ENCODE data around the gene MGST3. TPM values are rescaled to one million over a fixed set of nuclear protein-coding genes. Genes with fewer than 3 reads are reported as not detected.

The MGST3 gene
- total and polyA plus RNA-seq, 2 of the 4 experiments (the other 2 are of a cell fraction) = 159 to 213 TPM

- intact Hi-C loops (cut with micrococcal nuclease) = loop anchor here (1.0 to 10.0 kb wide), 5 partner anchors 189 to 478 kb away; no protein-coding TSS in a partner anchor
- no CpG with 5 or more reads among the region's 10 CpGs for WGBS, 2 experiments (ENCODE audit: extremely low coverage in 2 of 2, insufficient read length in 1 of 2)
These were observed 37.9 kb upstream of the MGST3 start for GRCh38 chr1:165592945-165593823.

More at GRCh38 chr1:165592945-165593823, 37.9 kb upstream of the MGST3 start:
- Histone ChIP-seq H4K5ac (ENCODE audit: low read depth, low read length) (no peak overlapping the region), H3K4me3 (ENCODE audit: insufficient read depth, low read depth, low read length) (no peak overlapping the region), H4K91ac (ENCODE audit: insufficient read depth, low read depth, low read length) (no peak overlapping the region), H2BK120ac (ENCODE audit: low read depth, low read length) (no peak overlapping the region), H2BK20ac (ENCODE audit: low read depth, low read length) (no peak overlapping the region), H3K4me2 (ENCODE audit: low read depth, low read length) (no peak overlapping the region), H2AK9ac (replicated peaks; ENCODE audit: low read depth, low read length, poor library complexity) (no peak overlapping the region), H3K4ac (ENCODE audit: low read depth, low read length) (no peak overlapping the region), H4K20me1 (ENCODE audit: insufficient read depth, low read length) (no peaks in the 10 kb centered on the region), H3K9me1 (ENCODE audit: insufficient read depth, low read length) (no peaks in the 10 kb centered on the region; the same call in 1 of the 2 replicates), H3K9ac (ENCODE audit: low read depth, low read length) (no peak overlapping the region), H3K79me1 (ENCODE audit: low read depth in 1 of 2, low read length in 2 of 2) (no peaks in the 10 kb centered on the region), H4K8ac (ENCODE audit: low read depth in 2 of 2, low read length in 2 of 2) (no peak overlapping the region), H3K23ac (ENCODE audit: low read depth, low read length) (no peak overlapping the region), H3K36me3 (ENCODE audit: control insufficient read depth, insufficient read depth, low read length) (no peaks in the 10 kb centered on the region), H2BK15ac (ENCODE audit: low read depth, low read length) (no peak overlapping the region), H2AFZ (replicated peaks; ENCODE audit: low read length, poor library complexity) (no peak overlapping the region), H3K56ac (ENCODE audit: extremely low read depth, insufficient read depth, low read length) (no peak overlapping the region), H3K18ac (ENCODE audit: low read depth, low read length) (no peak overlapping the region), H3K4me1 (ENCODE audit: control insufficient read depth, insufficient read depth, low read length) (peaks cover 2% of the 10 kb centered on the region; the same call in 1 of the 2 replicates), H3K27me3 (ENCODE audit: control insufficient read depth, insufficient read depth, low read length) (peaks cover 7% of the 10 kb centered on the region), H2BK5ac (ENCODE audit: low read depth, low read length, poor library complexity, severe bottlenecking) (no peak overlapping the region), H2AK5ac (ENCODE audit: low read depth, low read length) (no peak overlapping the region), H3K14ac (replicated peaks; ENCODE audit: low read depth, low read length) (no peak overlapping the region), H3K9me3 (ENCODE audit: control insufficient read depth, insufficient read depth, low read length) (no peaks in the 10 kb centered on the region), H3K27ac (ENCODE audit: insufficient read depth, low read length) (no peak overlapping the region)
- TF ChIP-seq CEBPB (IDR thresholded peaks at IDR 0.05; ENCODE audit: low read depth, low read length) = no peak
- peak; percentile 97 for TF ChIP-seq CTCF (conservative IDR thresholded peaks at IDR 0.05; ENCODE audit: low read depth, low read length)
- TF ChIP-seq NFE2L2 (IDR thresholded peaks at IDR 0.05; ENCODE audit: low read depth, low read length) = no peak
- TF ChIP-seq SMC3 (IDR thresholded peaks at IDR 0.05; ENCODE audit: low read depth, low read length) = peak; percentile 80
- peak; percentile 94 for TF ChIP-seq RAD21 (IDR thresholded peaks at IDR 0.05; ENCODE audit: low read length)
- dilution Hi-C loops (cut with HindIII; ENCODE audit: low sequenced_read_pairs, unreplicated experiment) = loop anchor here (25.0 kb wide), 1 partner anchor 206 kb away; no protein-coding TSS in a partner anchor
- POLR2A ChIA-PET (ENCODE audit: unreplicated experiment) = no interaction called here
- BruUV-seq (replicated peaks) = no TSS peak
- peak; percentile 76 for DNase-seq
- CTCF ChIA-PET = interaction anchor here (0.7 to 3.5 kb wide), 8 partner anchors 17 to 225 kb away, joined by 3 to 29 read pairs (median 4); no protein-coding TSS in a partner anchor
- in situ Hi-C loops (cut with MboI; ENCODE audit: low sequenced_read_pairs) = loop anchor here (5.0 to 25.0 kb wide), 2 partner anchors 201 to 456 kb away; no protein-coding TSS in a partner anchor
- peak; percentile 66 for ATAC-seq (ENCODE audit: low read depth)
